Spleen (tissue), 11 donors: ENCODE data around the gene DRC1. TPM values are rescaled to one million over a fixed set of nuclear protein-coding genes. Genes with fewer than 3 reads are reported as not detected.

Source experiments
- DNase-seq: peaks from one replicate; pipeline ENCODE4 v3.0.0-alpha.2; 2020
- H3K27ac ChIP-seq, 8 donors: fragments of 200-600 bp; sonication (generic) in 7 of 8; 1 replicate in 4 of 8; 2 replicates in 4 of 8; pipeline versions ENCODE4 v1.5.0 to v1.8.0; 2016 to 2021; ENCODE audit warnings: inconsistent platforms in 4 of 8, mild to moderate bottlenecking in 4 of 8, moderate library complexity in 1 of 8
- H3K27me3 ChIP-seq, 7 donors: fragments of 200-600 bp; sonication (generic) in 6 of 7; replicated peaks in 1 of 7; 1 replicate in 4 of 7; 2 replicates in 3 of 7; pipeline versions ENCODE4 v1.5.0 to v1.8.0; 2016 to 2021; ENCODE audit warnings: inconsistent platforms in 3 of 7, mild to moderate bottlenecking in 1 of 7
- H3K36me3 ChIP-seq, 6 donors: fragments of 200-600 bp; sonication (generic) in 5 of 6; 1 replicate in 4 of 6; 2 replicates in 2 of 6; pipeline versions ENCODE4 v1.5.0 to v1.8.0; 2016 to 2021; ENCODE audit warnings: inconsistent platforms in 2 of 6
- H3K4me1 ChIP-seq, 6 donors: fragments of 200-600 bp; sonication (generic) in 5 of 6; 1 replicate in 3 of 6; 2 replicates in 3 of 6; pipeline versions ENCODE4 v1.5.0 to v1.8.0; 2016 to 2021; ENCODE audit warnings: inconsistent platforms in 3 of 6
- H3K4me3 ChIP-seq, 8 donors: fragments of 200-600 bp; sonication (generic) in 7 of 8; 1 replicate in 4 of 8; 2 replicates in 4 of 8; pipeline versions ENCODE4 v1.5.0 to v1.8.0; 2016 to 2021; ENCODE audit warnings: inconsistent platforms in 4 of 8, mild to moderate bottlenecking in 4 of 8, moderate library complexity in 2 of 8
- H3K9me3 ChIP-seq, 8 donors: fragments of 200-600 bp; sonication (generic) in 7 of 8; 1 replicate in 4 of 8; 2 replicates in 4 of 8; pipeline versions ENCODE4 v1.5.0 to v1.8.0; 2016 to 2021; ENCODE audit warnings: inconsistent platforms in 4 of 8
- CTCF ChIP-seq, 11 experiments: fragments of 200-600 bp in 7 of 11; fragments of 450-650 bp in 4 of 11; sonication (generic) in 4 of 11; IDR thresholded peaks in 8 of 11; conservative IDR thresholded peaks in 3 of 11; 1 replicate in 7 of 11; 2 replicates in 4 of 11; pipeline versions ENCODE4 v1.4.0 to v1.8.0; 2016 to 2021; ENCODE audit warnings: antibody characterized with exemption in 11 of 11, inconsistent platforms in 4 of 11, mild to moderate bottlenecking in 1 of 11
- POLR2A ChIP-seq, 3 donors: fragments of 450-650 bp; IDR thresholded peaks; one replicate each; pipeline ENCODE4 v1.5.1; 2017; ENCODE audit warnings: antibody characterized with exemption in 3 of 3, mild to moderate bottlenecking in 1 of 3
- POLR2AphosphoS5 ChIP-seq, 3 donors: sonication (generic); formaldehyde crosslinking; IDR thresholded peaks; one replicate each; pipeline ENCODE4 v1.5.1; 2017; ENCODE audit warnings: antibody characterized with exemption in 3 of 3
- WGBS, 5 donors: extraction: QIAGEN DNeasy Blood & Tissue Kit in 3 of 5; methylation state at CpG; one replicate each; pipeline versions ENCODE4 v1.1.5 to v1.1.7; 2013 to 2018; 5-methylcytosine and 5-hydroxymethylcytosine counted together
- intact Hi-C: fragments of 100-400 bp; cut with DNase I; formaldehyde crosslinking; loops from one replicate; pipeline ENCODE4 v1.15.0; 2023; ENCODE audit warnings: low total_unique reads
- polyA plus RNA-seq, 3 donors: library from polyadenylated mRNA; stranded (reverse); fragments of 200-250 nt; gene quantifications; one replicate each; pipeline ENCODE4 v1.2.1, GENCODE V29; 2013
- total RNA-seq, 7 donors: library from RNA; depleted of rRNA in 3 of 7; stranded (reverse); fragments of >200 nt in 3 of 7; fragmentation: NEBNext Ultra II Directional in 4 of 7; extraction: Animal tissue kit (Norgen Biotek cat#: 25700) in 4 of 7; gene quantifications; one replicate each; pipeline versions ENCODE4 v1.1.0 to v1.2.1, GENCODE V29; 2016 to 2021
- donor health status: healthy with polysubstance abuse.
- donor health status: DM: no; HTN: no; CAD: no; lungs with moderate emphysema.
- donor health status: DM: no; HTN: no; CAD: no.
- donor health status: Bipolar disorder and iron deficiency.
- donor health status: healthy.
- donor health status: DM: no; HTN: no; CAD: no.
- donor health status: DM: yes; HTN: yes; CAD: no.

The DRC1 gene
- total and polyA plus RNA-seq, 10 donors, result 0.04 to 0.25 (median 0.23) TPM; not detected in 7

- Histone ChIP-seq H3K36me3 (no peaks in the 10 kb centered on the region), H3K4me1 (peaks cover 0 to 20% (median 6%) of the 10 kb centered on the region in 6 donors), H3K4me3 (no peak overlapping the region), H3K9me3 (no peaks in the 10 kb centered on the region), H3K27ac (no peak overlapping the region), H3K27me3 (peaks cover 0 to 25% (median 0%) of the 10 kb centered on the region in 7 donors)
- 91 to 95% (median 94%) methylated on average over 12 to 25 of the region's 25 CpGs for WGBS, 5 donors
- intact Hi-C loops, result no loop called here
- DNase-seq, result no peak
- TF ChIP-seq CTCF (IDR thresholded peaks at IDR 0.05 in 8 of 11, conservative IDR thresholded peaks at IDR 0.05 in 3 of 11) (no peak), POLR2A (IDR thresholded peaks at IDR 0.05) (no peak), POLR2AphosphoS5 (IDR thresholded peaks at IDR 0.05) (no peak)
Measured at GRCh38 chr2:26479131-26479788, 77.5 kb downstream of the DRC1 start.

GRCh38 chr2:26479789-26480565, 78.3 kb downstream of the DRC1 start:
- WGBS, 5 donors, result 89 to 92% (median 91%) methylated on average over 14 to 21 of the region's 21 CpGs
- H3K27me3 ChIP-seq, result peaks cover 0 to 25% (median 0%) of the 10 kb centered on the region in 7 donors
- no peak for TF ChIP-seq CTCF (IDR thresholded peaks at IDR 0.05 in 8 of 11, conservative IDR thresholded peaks at IDR 0.05 in 3 of 11)
- TF ChIP-seq POLR2AphosphoS5 (IDR thresholded peaks at IDR 0.05), result no peak
- no peak for TF ChIP-seq POLR2A (IDR thresholded peaks at IDR 0.05)
- H3K4me1 ChIP-seq, result peaks cover 0 to 25% (median 10%) of the 10 kb centered on the region in 6 donors
- H3K36me3 ChIP-seq, result no peaks in the 10 kb centered on the region
- no peaks in the 10 kb centered on the region for H3K9me3 ChIP-seq
- DNase-seq, result no peak
- no peak overlapping the region for H3K27ac ChIP-seq
- intact Hi-C loops, result no loop called here
- no peak overlapping the region for H3K4me3 ChIP-seq

- no peak overlapping the region for H3K4me3 ChIP-seq
- H3K27ac ChIP-seq, result no peak overlapping the region
- intact Hi-C loops, result no loop called here
- no peaks in the 10 kb centered on the region for H3K9me3 ChIP-seq
- H3K4me1 ChIP-seq, result peaks cover 0 to 25% (median 10%) of the 10 kb centered on the region in 6 donors
- H3K36me3 ChIP-seq, result no peaks in the 10 kb centered on the region
- peaks cover 0 to 30% (median 0%) of the 10 kb centered on the region in 7 donors for H3K27me3 ChIP-seq
- DNase-seq, result no peak
- TF ChIP-seq POLR2A (IDR thresholded peaks at IDR 0.05), result no peak
- no peak for TF ChIP-seq CTCF (IDR thresholded peaks at IDR 0.05 in 8 of 11, conservative IDR thresholded peaks at IDR 0.05 in 3 of 11)
- TF ChIP-seq POLR2AphosphoS5 (IDR thresholded peaks at IDR 0.05), result no peak
- 72 to 88% (median 83%) methylated on average over 12 to 18 of the region's 18 CpGs for WGBS, 5 donors
Measured at GRCh38 chr2:26480566-26481423, 79.1 kb downstream of the DRC1 start.
